Pancreas (tissue), 10 donors: ENCODE measurements around the gene RFLNA. TPM values are rescaled to one million over a fixed set of nuclear protein-coding genes. Genes with fewer than 3 reads are reported as not detected.

ENCODE experiments used
- ATAC-seq, 4 donors: fragments of 200-7000 bp; cut with Tn5 transposase; one replicate each; pipeline versions ENCODE4 v1.8.0 to v1.9.1; 2020; ENCODE audit warnings: mild to moderate bottlenecking in 4 of 4, moderate library complexity in 4 of 4
- DNase-seq, 6 donors: peaks; one replicate each; pipeline ENCODE4 v3.0.0-alpha.2; 2020
- FAIRE-seq: peaks from 2 replicates; lab custom pipeline; 2012; peaks lifted over from hg19 to GRCh38; lab: Jason Lieb, UNC
- H3K27ac ChIP-seq, 4 donors: fragments of 200-600 bp; sonication (generic); 1 replicate in 3 of 4; 2 replicates in 1 of 4; pipeline versions ENCODE4 v1.5.0 to v1.8.0; 2020
- H3K27me3 ChIP-seq, 4 donors: fragments of 200-600 bp; one replicate each; pipeline ENCODE4 v1.8.0; 2021
- H3K36me3 ChIP-seq, 3 donors: fragments of 200-600 bp; sonication (generic) in 1 of 3; one replicate each; pipeline versions ENCODE4 v1.5.0 to v1.8.0; 2020 to 2021
- H3K4me1 ChIP-seq, 3 donors: fragments of 200-600 bp; one replicate each; pipeline ENCODE4 v1.8.0; 2021
- H3K4me3 ChIP-seq, 4 donors: fragments of 200-600 bp; sonication (generic) in 2 of 4; one replicate each; pipeline versions ENCODE4 v1.5.0 to v1.8.0; 2020 to 2021
- H3K9me3 ChIP-seq, 4 donors: fragments of 200-600 bp; one replicate each; pipeline ENCODE4 v1.8.0; 2021
- WGBS, 2 donors: extraction: QIAGEN DNeasy Blood & Tissue Kit; methylation state at CpG; one replicate each; pipeline ENCODE4 v1.1.7; 2013; 5-methylcytosine and 5-hydroxymethylcytosine counted together
- intact Hi-C, 3 donors: fragments of 100-400 bp; cut with DNase I; formaldehyde crosslinking; loops; one replicate each; pipeline versions ENCODE4 v1.11.1 to v1.14.2; 2022
- polyA plus RNA-seq, 2 donors: library from polyadenylated mRNA; stranded (reverse); fragments of 200-250 nt; gene quantifications; one replicate each; pipeline ENCODE4 v1.2.3, GENCODE V29; 2013
- total RNA-seq, 6 donors: library from RNA; stranded (reverse); fragmentation: NEBNext Ultra II Directional in 4 of 6; extraction: Animal tissue kit (Norgen Biotek cat#: 25700) in 4 of 6; gene quantifications; one replicate each; pipeline versions ENCODE4 v1.2.1 to v1.2.4, GENCODE V29; 2021 to 2023
- TF ChIP-seq, protein P1 (sequence below), 4 donors: fragments of 200-600 bp; sonication (generic) in 3 of 4; IDR thresholded peaks; one replicate each; pipeline versions ENCODE4 v1.5.0 to v1.8.0; 2021; ENCODE audit warnings: antibody characterized with exemption in 4 of 4
- donor health status: healthy with polysubstance abuse.
- donor health status: DM: no; HTN: no; CAD: no; lungs with moderate emphysema.
- donor health status: DM: no; HTN: no; CAD: no.
- donor health status: control.
- donor health status: control.
- donor health status: Bipolar disorder and iron deficiency.
- donor health status: DM: yes; HTN: yes; CAD: no.
- donor health status: DM: no; HTN: no; CAD: no.
- donor health status: DM: no; HTN: no; CAD: no.
- donor health status: DM: yes; HTN: yes; CAD: no.

The RFLNA gene
- total and polyA plus RNA-seq, 8 donors = 0.09 to 1.3 (median 0.45) TPM

DNA sequence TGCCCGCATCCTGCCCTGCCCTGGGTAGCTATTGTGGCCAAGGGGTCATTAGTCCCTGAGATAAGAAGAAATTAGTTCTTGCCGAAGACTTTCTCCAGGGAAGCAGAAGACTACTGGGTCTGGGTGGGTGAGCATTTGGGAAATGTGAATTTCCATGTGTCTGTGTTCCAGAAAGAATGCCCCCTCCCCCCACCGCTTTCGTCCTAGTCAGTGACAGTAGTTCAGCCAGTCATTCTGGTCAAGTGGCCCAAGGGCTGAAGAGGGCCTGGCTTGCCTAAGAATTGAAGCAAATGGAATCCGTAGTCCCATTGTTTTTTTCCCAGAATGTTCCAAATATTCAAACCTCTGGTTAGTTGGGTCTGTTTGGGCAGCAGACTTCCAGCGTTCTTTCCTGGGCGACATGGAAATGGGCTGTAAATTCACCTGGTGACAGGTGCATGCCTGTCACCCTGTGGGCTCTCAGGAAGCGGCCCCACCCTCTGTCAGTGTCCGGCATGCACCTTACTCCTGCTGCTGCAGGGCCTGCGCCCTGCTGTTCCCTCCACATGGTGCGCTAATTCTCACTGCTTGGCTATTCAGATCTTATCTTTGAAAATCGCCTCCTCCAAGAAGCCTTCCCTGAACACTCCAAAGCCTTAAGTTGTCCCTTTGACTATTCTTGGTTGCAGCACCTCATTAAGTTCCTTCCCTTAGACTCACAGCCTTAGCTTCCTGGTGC, 1.4 kb upstream of the RFLNA start:
- H3K4me1 ChIP-seq = peaks cover 0 to 4% (median 0%) of the 10 kb centered on the region in 3 donors
- FAIRE-seq = no peak
- H3K27me3 ChIP-seq = peaks cover 0 to 3% (median 0%) of the 10 kb centered on the region in 4 donors
- 82 to 94% methylated on average over 12 of the region's 12 CpGs for WGBS, 2 donors
- no peak for DNase-seq
- H3K4me3 ChIP-seq = no peak overlapping the region
- TF ChIP-seq, protein P1, sequence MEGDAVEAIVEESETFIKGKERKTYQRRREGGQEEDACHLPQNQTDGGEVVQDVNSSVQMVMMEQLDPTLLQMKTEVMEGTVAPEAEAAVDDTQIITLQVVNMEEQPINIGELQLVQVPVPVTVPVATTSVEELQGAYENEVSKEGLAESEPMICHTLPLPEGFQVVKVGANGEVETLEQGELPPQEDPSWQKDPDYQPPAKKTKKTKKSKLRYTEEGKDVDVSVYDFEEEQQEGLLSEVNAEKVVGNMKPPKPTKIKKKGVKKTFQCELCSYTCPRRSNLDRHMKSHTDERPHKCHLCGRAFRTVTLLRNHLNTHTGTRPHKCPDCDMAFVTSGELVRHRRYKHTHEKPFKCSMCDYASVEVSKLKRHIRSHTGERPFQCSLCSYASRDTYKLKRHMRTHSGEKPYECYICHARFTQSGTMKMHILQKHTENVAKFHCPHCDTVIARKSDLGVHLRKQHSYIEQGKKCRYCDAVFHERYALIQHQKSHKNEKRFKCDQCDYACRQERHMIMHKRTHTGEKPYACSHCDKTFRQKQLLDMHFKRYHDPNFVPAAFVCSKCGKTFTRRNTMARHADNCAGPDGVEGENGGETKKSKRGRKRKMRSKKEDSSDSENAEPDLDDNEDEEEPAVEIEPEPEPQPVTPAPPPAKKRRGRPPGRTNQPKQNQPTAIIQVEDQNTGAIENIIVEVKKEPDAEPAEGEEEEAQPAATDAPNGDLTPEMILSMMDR (IDR thresholded peaks at IDR 0.05) = no peak
- H3K36me3 ChIP-seq = no peaks in the 10 kb centered on the region
- intact Hi-C loops = no loop called here
- no peak overlapping the region for H3K27ac ChIP-seq
- ATAC-seq = no peak
- no peaks in the 10 kb centered on the region for H3K9me3 ChIP-seq

DNA sequence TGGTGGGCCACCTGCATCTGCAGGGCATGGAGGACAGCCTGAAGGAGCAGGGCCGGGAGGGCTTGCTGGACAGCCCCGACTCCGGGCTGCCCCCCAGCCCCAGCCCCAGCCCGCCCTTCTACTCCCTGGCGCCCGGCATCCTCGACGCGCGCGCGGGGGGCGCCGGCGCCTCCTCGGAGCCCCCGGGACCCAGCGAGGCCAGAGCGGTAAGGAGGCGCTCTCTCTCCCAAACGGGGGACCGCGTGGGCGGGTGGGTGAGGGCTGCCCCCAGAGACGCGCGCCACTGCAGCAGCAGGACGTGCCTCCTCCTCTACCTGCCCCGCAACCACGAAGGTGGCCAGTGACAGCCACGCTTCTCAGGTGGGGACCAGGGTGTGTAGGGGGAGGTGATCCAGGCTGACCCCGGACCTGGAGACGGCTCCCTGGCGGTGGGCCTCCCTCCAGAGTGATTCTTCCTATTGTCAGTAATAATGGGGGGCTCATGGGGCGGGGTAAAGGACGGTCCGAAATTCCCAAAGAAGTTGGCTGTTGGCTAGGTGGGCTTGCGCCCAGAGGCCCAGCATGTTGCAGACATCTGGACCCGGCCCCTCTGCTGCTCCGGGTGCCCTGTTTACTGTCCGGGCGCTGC, 652 bp downstream of the RFLNA start:
- peaks cover 0 to 3% (median 0%) of the 10 kb centered on the region in 4 donors for H3K27me3 ChIP-seq
- no peaks in the 10 kb centered on the region for H3K36me3 ChIP-seq
- 10% methylated on average over 38 to 42 of the region's 42 CpGs for whole genome bisulfite sequencing, 2 donors
- ATAC-seq = no peak
- TF ChIP-seq, protein P1 (IDR thresholded peaks at IDR 0.05) = no peak
- H3K27ac ChIP-seq = no peak overlapping the region
- H3K4me1 ChIP-seq = peaks cover 0 to 4% (median 0%) of the 10 kb centered on the region in 3 donors
- H3K4me3 ChIP-seq = peak overlapping the region in 1 of 4 donors; percentile 12
- no peaks in the 10 kb centered on the region for H3K9me3 ChIP-seq
- DNase-seq = no peak
- intact Hi-C loops = no loop called here
- no peak for FAIRE-seq

DNA sequence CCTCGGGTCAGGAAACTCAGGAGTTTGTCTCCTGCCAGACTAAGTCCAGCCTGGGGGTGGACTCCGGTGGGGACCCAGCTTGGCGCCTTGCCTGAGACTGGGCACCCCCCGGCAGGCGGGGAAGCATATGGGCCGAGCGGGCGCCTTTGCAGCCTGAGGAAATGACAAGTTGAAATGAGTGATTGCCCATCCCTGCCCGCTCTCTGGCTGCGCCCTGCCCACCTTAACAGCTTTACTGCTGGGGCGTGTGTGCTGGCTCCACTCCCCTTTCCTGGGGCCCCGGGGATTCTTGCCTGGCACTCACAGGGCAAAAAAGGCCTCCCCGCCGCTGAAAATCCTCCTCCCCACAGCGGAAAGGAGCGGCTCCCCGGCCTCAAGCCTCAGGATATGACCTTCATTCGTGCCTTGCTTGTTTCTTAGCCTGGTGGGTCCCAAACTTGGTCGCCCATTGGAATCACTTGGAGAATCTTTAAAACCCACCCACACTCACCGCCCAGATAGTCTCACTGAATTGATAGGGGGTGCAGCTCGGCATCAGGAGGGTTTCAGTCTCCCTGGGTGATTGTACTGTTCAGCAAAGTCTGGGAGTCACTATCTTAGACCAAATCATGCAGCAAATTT, 1.5 kb downstream of the RFLNA start:
- TF ChIP-seq, protein P1 (IDR thresholded peaks at IDR 0.05) = no peak
- Histone ChIP-seq H3K36me3 (no peaks in the 10 kb centered on the region), H3K27me3 (peaks cover 0 to 3% (median 0%) of the 10 kb centered on the region in 4 donors), H3K9me3 (no peaks in the 10 kb centered on the region), H3K4me3 (no peak overlapping the region), H3K4me1 (peaks cover 0 to 4% (median 0%) of the 10 kb centered on the region in 3 donors), H3K27ac (no peak overlapping the region)
- 17 to 20% methylated on average over 21 of the region's 21 CpGs for WGBS, 2 donors
- no peak for DNase-seq
- no peak for FAIRE-seq
- ATAC-seq = peak in 1 of 4 donors; percentile 56
- intact Hi-C loops = no loop called here

DNA sequence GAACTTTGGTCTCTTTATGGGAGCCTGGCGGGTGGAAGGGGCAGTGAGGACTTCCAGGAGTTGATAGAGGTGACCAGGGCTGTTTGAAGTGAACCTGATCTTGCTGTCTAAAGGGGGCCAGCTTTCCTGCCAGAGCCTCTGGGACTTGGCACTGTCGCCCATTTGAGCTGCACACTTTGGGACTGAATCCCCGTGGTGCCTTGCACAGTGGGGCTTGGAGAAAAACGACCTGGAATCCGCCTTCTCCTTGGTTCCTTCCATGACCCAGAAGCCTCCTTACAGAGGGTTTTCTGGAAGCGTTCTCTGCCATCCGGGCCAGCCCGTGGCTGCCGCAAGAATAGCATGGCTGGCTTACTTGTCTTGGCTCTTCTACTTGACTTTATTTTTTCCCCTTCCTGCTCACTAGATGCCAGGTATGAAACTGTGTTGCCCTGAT, 2.0 kb downstream of the RFLNA start:
- intact Hi-C loops = no loop called here
- 47 to 57% methylated on average over 9 of the region's 9 CpGs for WGBS, 2 donors
- ATAC-seq = no peak

More for the DNA sequence above, 2.0 kb downstream of the RFLNA start:
- H3K4me3 ChIP-seq = no peak overlapping the region
- TF ChIP-seq, protein P1 (IDR thresholded peaks at IDR 0.05) = no peak
- H3K9me3 ChIP-seq = no peaks in the 10 kb centered on the region
- H3K4me1 ChIP-seq = peaks cover 0 to 4% (median 0%) of the 10 kb centered on the region in 3 donors
- H3K27ac ChIP-seq = no peak overlapping the region
- no peaks in the 10 kb centered on the region for H3K36me3 ChIP-seq
- peaks cover 0 to 3% (median 0%) of the 10 kb centered on the region in 4 donors for H3K27me3 ChIP-seq
- no peak for DNase-seq
- FAIRE-seq = no peak
